GM12874 (cell line): ENCODE results near the gene CACTIN.

ENCODE experiments used
- CTCF ChIP-seq: IDR thresholded peaks from 2 replicates; pipeline ENCODE4 v1.5.1; 2011; ENCODE audit warnings: low read depth, mild to moderate bottlenecking, control low read depth, low read length, moderate library complexity; ENCODE audit not compliant: insufficient read depth

CACTIN gene

GRCh38 chr19:3621689-3622088, 4.9 kb downstream of the CACTIN start:
- no peak for TF ChIP-seq CTCF

- TF ChIP-seq CTCF, result no peak
Measured at GRCh38 chr19:3620817-3621547, 5.6 kb downstream of the CACTIN start.

- no peak for TF ChIP-seq CTCF
Measured at GRCh38 chr19:3620145-3620816, 6.3 kb downstream of the CACTIN start.

GRCh38 chr19:3619631-3620012, 7.0 kb downstream of the CACTIN start:
- no peak for TF ChIP-seq CTCF

- TF ChIP-seq CTCF, result no peak
Measured at GRCh38 chr19:3618811-3619630, 7.6 kb downstream of the CACTIN start.

GRCh38 chr19:3618144-3618810, 8.3 kb downstream of the CACTIN start:
- peak; percentile 98 for TF ChIP-seq CTCF

GRCh38 chr19:3617463-3617862, 9.1 kb downstream of the CACTIN start:
- no peak for TF ChIP-seq CTCF
